Mammary epithelial cell (primary cell): ENCODE results near the gene PIGA.

ENCODE experiments used
- CTCF ChIP-seq, 2 donors: IDR thresholded peaks in 1 of 2; conservative IDR thresholded peaks in 1 of 2; 2 replicates each; pipeline ENCODE4 v1.5.1; 2011 to 2012; ENCODE audit warnings: inconsistent platforms in 2 of 2, low read length in 2 of 2, mild to moderate bottlenecking in 2 of 2, control low read depth in 1 of 2, low read depth in 1 of 2; ENCODE audit not compliant: insufficient read depth in 1 of 2; ENCODE audit errors: extremely low read depth in 1 of 2
- EZH2 ChIP-seq: IDR thresholded peaks from 2 replicates; pipeline ENCODE4 v1.6.1; 2012; ENCODE audit warnings: low read length, inconsistent platforms, borderline replicate concordance

GRCh38 chrX:15298201-15298600 lies 37.1 kb downstream of the PIGA start:
- TF ChIP-seq CTCF (conservative IDR thresholded peaks at IDR 0.05 in 1 of 2, IDR thresholded peaks at IDR 0.05 in 1 of 2; ENCODE audit: extremely low read depth in 1 of 2, insufficient read depth in 1 of 2, low read depth in 1 of 2, low read length in 2 of 2): no peak
- TF ChIP-seq EZH2: no peak
